Ascending aorta (tissue), 2 donors: ENCODE measurements around the gene L1TD1. TPM values are rescaled to one million over a fixed set of nuclear protein-coding genes. Genes with fewer than 3 reads are reported as not detected.
"Not testable (repeated sequence)": the region's sequence is repeated elsewhere in the genome, so short reads cannot be mapped to it uniquely, and the experiment has no call there.

Experiments
- DNase-seq, 2 donors: peaks; one replicate each; pipeline ENCODE4 v3.0.0-alpha.2; 2019; ENCODE audit warnings: low spot score in 2 of 2
- H3K27ac ChIP-seq, 2 donors: fragments of 200-600 bp; sonication (generic); one replicate each; pipeline ENCODE4 v1.5.1; 2016 to 2017; ENCODE audit warnings: mild to moderate bottlenecking in 1 of 2
- H3K27me3 ChIP-seq: fragments of 200-600 bp; sonication (generic); one replicate; pipeline ENCODE4 v1.5.1; 2017
- H3K36me3 ChIP-seq, 2 donors: fragments of 200-600 bp; sonication (generic); one replicate each; pipeline ENCODE4 v1.5.1; 2016
- H3K4me1 ChIP-seq, 2 donors: fragments of 200-600 bp; sonication (generic); one replicate each; pipeline ENCODE4 v1.5.1; 2016 to 2017; ENCODE audit warnings: mild to moderate bottlenecking in 1 of 2
- H3K4me3 ChIP-seq, 2 donors: fragments of 200-600 bp; sonication (generic); one replicate each; pipeline ENCODE4 v1.5.1; 2016 to 2017; ENCODE audit warnings: mild to moderate bottlenecking in 1 of 2
- H3K9me3 ChIP-seq, 2 donors: fragments of 200-600 bp; sonication (generic); one replicate each; pipeline ENCODE4 v1.5.1; 2016
- intact Hi-C: fragments of 100-400 bp; cut with DNase I; formaldehyde crosslinking; loops from one replicate; pipeline ENCODE4 v1.15.1; 2023
- total RNA-seq: library from RNA; depleted of rRNA; stranded (reverse); fragments of >200 nt; gene quantifications from one replicate; pipeline ENCODE4 v1.1.0, GENCODE V29; 2016
- TF ChIP-seq, protein P1 (sequence below), 3 experiments: fragments of 200-600 bp in 2 of 3; fragments of 450-650 bp in 1 of 3; sonication (generic) in 2 of 3; IDR thresholded peaks; one replicate each; pipeline ENCODE4 v1.5.1; 2016 to 2019; ENCODE audit warnings: antibody characterized with exemption in 3 of 3, mild to moderate bottlenecking in 1 of 3, moderate library complexity in 1 of 3

L1TD1 gene
- total RNA-seq, 1 donor from 2014 or later: not detected

DNA sequence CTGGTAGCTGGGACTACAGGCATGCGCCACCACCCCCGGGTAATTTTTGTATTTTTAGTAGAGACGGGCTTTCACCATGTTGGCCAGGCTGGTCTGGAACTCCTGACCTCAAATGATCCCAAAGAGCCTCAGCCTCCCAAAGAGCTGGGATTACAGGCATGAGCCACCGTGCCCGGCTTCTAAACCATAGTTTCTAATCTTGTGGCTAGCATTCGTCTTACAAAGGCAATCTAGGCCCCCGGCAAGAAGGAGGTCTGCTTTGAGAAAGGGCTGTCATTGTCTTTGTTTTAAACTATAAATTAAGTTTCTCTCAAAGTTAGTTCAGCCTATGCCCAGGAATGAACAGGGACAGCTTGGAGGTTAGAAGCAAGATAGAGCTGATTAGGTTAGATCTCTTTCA, 10.3 kb upstream of the L1TD1 start:
- intact Hi-C loops: no loop called here
- H3K27ac ChIP-seq: no peak overlapping the region
- no peak for DNase-seq
- H3K4me1 ChIP-seq: no peaks in the 10 kb centered on the region
- no peaks in the 10 kb centered on the region for H3K9me3 ChIP-seq
- TF ChIP-seq, protein P1, sequence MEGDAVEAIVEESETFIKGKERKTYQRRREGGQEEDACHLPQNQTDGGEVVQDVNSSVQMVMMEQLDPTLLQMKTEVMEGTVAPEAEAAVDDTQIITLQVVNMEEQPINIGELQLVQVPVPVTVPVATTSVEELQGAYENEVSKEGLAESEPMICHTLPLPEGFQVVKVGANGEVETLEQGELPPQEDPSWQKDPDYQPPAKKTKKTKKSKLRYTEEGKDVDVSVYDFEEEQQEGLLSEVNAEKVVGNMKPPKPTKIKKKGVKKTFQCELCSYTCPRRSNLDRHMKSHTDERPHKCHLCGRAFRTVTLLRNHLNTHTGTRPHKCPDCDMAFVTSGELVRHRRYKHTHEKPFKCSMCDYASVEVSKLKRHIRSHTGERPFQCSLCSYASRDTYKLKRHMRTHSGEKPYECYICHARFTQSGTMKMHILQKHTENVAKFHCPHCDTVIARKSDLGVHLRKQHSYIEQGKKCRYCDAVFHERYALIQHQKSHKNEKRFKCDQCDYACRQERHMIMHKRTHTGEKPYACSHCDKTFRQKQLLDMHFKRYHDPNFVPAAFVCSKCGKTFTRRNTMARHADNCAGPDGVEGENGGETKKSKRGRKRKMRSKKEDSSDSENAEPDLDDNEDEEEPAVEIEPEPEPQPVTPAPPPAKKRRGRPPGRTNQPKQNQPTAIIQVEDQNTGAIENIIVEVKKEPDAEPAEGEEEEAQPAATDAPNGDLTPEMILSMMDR (IDR thresholded peaks at IDR 0.05): no peak
- no peaks in the 10 kb centered on the region for H3K27me3 ChIP-seq
- no peaks in the 10 kb centered on the region for H3K36me3 ChIP-seq
- no peak overlapping the region for H3K4me3 ChIP-seq

DNA sequence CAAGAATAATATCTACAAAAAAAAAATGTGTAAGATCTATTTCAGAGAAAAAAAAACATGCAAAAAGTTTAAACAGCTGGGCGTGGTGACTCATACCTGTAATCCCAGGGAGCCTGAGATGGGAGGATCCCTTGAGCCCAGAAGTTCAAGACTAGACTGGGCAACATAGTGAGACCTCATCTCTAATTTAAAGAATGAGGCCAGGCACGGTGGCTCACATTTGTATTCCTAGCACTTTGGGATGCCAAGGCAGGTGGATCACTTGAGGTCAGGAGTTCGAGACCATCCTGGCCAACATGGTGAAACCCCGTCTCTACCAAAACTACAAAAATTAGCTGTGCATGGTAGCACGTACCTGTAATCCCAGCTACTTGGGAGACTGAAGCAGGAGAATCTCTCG, 9.4 kb upstream of the L1TD1 start:
- H3K27ac ChIP-seq, H3K27me3 ChIP-seq, DNase-seq, H3K36me3 ChIP-seq, H3K9me3 ChIP-seq, intact Hi-C loops, H3K4me1 ChIP-seq, H3K4me3 ChIP-seq: not testable (repeated sequence)

DNA sequence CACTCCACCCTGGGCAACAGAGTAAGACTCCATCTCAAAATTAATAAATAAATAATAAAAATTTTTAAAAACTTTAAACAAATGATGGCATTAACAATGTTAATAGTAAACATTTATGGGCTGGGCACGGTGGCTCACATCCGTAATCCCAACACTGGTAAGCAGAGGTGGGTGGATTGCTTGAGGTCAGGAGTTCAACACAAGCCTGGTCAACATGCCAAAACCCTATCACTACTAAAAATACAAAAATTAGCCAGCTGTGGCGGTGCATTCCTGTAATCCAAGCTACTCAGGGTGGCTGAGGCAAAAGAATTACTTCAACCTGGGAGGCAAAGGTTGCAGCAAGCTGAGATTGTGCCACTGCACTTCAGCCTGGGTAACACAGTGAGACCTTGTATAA, 9.0 kb upstream of the L1TD1 start:
- no peaks in the 10 kb centered on the region for H3K9me3 ChIP-seq
- no peak overlapping the region for H3K27ac ChIP-seq
- H3K36me3 ChIP-seq: no peaks in the 10 kb centered on the region
- no peak overlapping the region for H3K4me3 ChIP-seq
- DNase-seq: no peak
- intact Hi-C loops: no loop called here
- no peaks in the 10 kb centered on the region for H3K27me3 ChIP-seq
- no peaks in the 10 kb centered on the region for H3K4me1 ChIP-seq
- TF ChIP-seq, protein P1 (IDR thresholded peaks at IDR 0.05): no peak

DNA sequence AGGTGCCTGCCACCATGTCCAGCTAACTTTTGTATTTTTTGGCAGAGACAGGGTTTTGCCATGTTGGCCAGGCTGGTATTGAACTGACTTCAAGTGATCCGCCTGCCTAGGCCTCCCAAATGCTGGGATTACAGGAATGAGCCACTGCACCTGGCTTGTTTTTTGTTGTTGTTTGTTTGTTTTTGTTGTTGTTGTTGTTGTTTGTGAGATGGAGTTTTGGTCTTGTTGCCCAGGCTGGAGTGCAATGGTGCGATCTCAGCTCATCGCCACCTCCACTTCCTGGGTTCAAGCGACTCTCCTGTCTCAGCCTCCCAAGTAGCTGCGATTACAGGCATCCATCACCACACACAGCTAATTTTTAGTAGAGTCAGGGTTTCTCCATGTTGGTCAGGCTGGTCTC, 7.1 kb upstream of the L1TD1 start:
- no peak for DNase-seq
- Histone ChIP-seq H3K27me3 (no peaks in the 10 kb centered on the region), H3K9me3 (no peaks in the 10 kb centered on the region), H3K36me3 (no peaks in the 10 kb centered on the region), H3K4me1 (no peaks in the 10 kb centered on the region), H3K4me3 (no peak overlapping the region), H3K27ac (no peak overlapping the region)
- intact Hi-C loops: no loop called here
- TF ChIP-seq, protein P1 (IDR thresholded peaks at IDR 0.05): no peak

DNA sequence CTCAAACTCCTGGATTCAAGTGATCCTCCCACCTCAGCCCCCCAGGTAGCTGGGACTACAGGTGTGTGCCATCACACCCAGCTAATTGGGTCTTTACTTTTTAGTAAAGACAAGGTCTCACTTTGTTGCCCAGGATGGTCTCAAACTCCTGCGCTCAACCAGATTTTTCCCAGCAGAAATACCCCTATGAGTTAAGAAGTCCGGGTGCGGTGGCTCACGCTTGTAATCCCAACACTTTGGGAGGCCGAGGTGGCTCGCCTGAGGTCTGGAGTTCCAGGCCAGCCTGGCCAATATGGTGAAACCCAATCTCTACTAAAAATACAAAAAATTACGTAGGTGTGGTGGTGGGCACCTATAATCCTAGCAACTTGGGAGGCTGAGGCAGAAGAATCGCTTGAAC, 6.5 kb upstream of the L1TD1 start:
- intact Hi-C loops: no loop called here
- DNase-seq: no peak
- H3K4me1 ChIP-seq: no peaks in the 10 kb centered on the region
- no peaks in the 10 kb centered on the region for H3K27me3 ChIP-seq
- H3K9me3 ChIP-seq: no peaks in the 10 kb centered on the region
- no peak overlapping the region for H3K4me3 ChIP-seq
- H3K36me3 ChIP-seq: no peaks in the 10 kb centered on the region
- no peak overlapping the region for H3K27ac ChIP-seq
- TF ChIP-seq, protein P1 (IDR thresholded peaks at IDR 0.05): no peak

DNA sequence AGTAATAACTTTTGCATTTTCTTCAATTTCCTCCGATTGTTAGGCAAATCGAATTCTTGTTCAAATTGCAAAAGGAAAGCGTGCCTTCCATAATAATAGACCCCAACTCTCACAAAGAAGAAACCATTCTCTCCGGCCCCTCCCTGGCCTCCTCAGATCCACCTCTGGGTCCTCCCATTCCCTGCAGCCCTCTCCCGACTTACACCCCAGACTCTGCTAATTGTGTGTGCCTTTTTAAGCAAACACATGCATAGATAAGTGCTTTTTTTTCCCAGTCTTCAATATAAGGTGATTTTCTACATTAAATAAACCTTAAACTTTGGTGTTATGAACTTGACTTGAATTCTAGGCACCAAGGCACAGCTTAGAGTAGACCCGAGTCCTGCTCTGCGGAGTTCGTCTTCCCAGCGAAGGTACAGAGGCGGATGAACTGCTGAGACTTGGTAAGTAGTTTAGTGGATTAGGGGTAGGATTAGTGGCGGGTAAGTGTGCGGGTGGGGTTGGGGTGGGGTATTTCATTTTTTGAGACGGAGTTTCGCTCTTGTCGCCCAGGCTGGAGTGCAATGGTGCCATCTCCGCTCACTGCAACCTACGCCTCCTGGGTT, 1.5 kb downstream of the L1TD1 start:
- no peak for DNase-seq
- intact Hi-C loops: no loop called here
- H3K4me1 ChIP-seq: no peaks in the 10 kb centered on the region
- H3K27me3 ChIP-seq: no peaks in the 10 kb centered on the region
- no peak overlapping the region for H3K27ac ChIP-seq
- no peaks in the 10 kb centered on the region for H3K9me3 ChIP-seq
- no peaks in the 10 kb centered on the region for H3K36me3 ChIP-seq
- TF ChIP-seq, protein P1 (IDR thresholded peaks at IDR 0.05): no peak
- no peak overlapping the region for H3K4me3 ChIP-seq
